Activated naive CD8-positive, alpha-beta T cell treated with anti-CD3 and anti-CD28 coated beads, Interleukin-2, amount 50 U/mL, for 16 hours (primary cell): ENCODE results near the gene CA5B.
"Not testable (repeated sequence)": the region's sequence is repeated elsewhere in the genome, so short reads cannot be mapped to it uniquely, and the experiment has no call there.

Experiments
- DNase-seq: peaks from one replicate; pipeline ENCODE4 v3.0.0-alpha.2; 2020; ENCODE audit warnings: low read depth, low spot score

CA5B gene

DNA sequence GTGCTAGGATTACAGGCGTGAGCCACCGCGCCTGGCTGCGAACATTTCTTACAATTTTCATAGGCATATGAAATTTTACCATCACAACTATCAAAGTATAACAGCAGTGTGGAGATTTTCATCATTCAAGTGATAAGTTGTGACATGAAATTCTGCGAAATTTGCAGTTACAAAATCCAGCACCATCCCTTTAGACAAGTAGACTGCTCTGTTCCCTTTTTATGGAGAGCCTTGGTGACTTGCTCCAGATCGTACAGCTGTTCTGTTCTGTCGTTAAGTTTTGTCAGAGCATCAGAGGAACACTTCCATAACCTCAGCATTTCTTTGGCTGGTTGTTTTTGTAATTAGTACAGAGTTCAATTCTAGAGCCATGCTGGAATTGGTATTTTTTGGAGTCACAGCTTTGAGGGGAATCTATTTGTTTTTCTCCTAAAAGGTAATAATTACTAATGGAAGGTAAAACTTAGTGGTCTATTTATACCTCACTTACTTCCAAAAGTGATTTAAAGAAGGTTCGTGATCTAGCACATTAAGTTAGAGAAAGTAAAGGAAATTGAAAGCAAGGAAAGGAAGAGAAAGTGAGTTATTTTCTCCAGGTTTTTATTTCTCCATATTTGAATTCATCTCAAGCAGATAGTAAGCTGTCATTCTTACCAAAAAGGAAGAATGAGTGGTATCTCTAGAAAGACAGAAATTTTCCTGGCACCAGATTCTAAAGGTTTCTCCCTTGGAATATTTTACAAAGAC, 74.3 kb downstream of the CA5B start:
- no peak for DNase-seq

DNA sequence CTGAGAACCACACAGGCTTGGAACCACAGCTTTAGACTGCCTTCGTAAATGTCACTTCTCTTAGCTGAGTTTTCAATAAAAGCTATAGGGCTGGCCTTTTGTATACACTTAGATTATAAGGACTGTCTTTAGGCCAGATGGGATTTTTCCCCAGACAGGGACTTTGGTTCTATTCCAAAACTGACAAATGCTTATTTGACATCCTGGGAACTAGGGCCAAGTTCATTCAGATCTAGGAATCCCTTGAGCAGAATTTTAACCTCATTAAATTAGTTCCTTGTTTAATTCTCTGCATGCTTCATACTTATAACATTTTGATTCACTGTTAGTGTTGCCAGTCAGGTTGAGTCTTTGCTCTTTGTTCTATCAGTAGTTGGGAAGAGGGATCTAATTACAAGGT, 75.3 kb downstream of the CA5B start:
- DNase-seq, result no peak

DNA sequence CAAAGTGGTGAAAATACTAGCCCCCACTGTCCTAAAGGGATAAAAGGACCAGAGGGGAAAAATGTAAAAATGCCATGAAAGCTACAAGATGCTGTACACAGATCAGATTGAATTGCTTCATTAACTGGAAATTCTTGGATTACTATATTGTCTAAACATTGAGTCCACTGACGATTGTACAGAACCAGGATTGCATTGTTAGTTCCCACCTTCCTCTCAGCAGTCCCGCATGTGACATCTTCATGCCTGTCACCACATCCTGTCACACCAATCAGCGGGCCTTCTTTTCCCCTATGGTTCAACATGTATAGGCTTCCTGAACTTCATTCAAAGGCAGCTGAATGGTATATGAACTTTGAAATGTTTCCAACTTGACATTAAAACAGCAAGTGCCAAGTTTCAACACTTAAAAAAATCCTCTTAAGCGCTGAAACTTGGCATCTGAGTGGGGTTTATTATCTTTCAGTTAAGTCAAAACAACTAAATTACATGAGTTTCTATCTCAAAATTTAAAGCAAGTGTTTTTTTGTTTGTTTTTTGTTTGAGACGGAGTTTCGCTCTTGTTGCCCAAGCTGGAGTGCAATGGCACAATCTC, 76.8 kb downstream of the CA5B start:
- DNase-seq, result no peak

DNA sequence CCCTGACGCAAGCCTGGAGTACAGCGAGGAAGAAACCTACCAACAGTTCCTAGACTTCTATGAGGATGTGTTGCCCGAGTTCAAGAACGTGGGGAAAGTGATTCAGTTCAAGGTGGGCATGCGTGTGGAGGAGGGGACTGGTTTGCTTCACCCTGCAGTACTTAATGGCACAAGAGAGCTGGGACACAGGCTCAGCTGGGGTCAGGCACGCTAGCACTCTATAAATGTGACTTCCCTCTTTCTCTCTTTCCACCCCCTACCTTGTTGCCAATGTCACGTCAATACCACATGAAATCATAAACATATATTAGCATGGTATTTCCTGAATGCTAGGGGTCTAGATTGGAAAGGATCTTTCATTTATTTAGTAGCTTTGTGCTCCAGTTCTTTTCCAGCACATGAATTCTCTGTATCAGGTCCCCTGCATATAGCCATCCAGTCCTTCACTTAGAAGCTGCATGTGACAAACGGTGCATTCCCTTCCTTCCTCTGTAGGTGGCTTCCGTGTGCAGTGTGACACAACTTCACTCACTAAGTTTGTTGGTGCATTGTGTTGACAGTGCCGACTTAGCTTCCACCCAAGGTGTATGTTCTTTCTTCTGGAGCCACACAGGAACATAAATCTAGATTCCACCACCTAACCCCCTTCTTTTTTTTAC, 77.8 kb downstream of the CA5B start:
- DNase-seq, result no peak

DNA sequence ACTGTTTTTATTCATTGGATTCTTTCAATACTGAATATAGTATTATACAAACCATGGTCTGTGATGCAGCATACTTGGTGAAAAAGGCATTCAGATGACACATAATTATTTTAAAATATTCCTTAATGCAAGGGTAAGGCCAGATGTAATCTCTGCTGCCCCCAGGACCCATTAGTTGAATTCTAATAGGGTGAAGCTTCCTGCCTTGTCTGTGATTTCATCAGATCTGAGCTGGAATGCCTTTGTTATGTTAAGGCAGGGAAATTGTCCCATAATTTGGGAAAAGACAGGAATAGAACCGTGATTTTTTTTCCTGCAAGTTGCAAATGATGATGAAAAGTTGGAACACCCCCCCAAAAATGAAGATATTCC, 78.4 kb downstream of the CA5B start:
- DNase-seq, result no peak

DNA sequence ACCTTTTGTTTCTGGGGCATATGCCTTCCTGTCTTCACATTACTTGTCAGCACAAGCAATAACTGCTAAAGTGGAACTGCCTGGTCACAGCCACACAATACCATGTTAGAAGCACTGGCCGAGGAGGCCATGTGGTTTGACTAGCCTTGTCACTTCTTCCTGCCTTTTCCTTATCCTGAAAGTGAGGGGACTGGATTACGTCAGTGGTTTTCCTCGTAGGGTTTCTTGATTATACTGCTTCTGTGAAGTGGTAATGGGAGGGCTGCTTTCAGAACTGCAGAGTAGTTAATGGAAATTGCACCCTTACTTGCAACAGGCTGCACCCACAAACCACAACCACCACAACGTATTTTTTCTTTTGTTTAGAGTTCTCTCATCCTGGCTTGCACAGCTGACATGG, 78.8 kb downstream of the CA5B start:
- no peak for DNase-seq

DNA sequence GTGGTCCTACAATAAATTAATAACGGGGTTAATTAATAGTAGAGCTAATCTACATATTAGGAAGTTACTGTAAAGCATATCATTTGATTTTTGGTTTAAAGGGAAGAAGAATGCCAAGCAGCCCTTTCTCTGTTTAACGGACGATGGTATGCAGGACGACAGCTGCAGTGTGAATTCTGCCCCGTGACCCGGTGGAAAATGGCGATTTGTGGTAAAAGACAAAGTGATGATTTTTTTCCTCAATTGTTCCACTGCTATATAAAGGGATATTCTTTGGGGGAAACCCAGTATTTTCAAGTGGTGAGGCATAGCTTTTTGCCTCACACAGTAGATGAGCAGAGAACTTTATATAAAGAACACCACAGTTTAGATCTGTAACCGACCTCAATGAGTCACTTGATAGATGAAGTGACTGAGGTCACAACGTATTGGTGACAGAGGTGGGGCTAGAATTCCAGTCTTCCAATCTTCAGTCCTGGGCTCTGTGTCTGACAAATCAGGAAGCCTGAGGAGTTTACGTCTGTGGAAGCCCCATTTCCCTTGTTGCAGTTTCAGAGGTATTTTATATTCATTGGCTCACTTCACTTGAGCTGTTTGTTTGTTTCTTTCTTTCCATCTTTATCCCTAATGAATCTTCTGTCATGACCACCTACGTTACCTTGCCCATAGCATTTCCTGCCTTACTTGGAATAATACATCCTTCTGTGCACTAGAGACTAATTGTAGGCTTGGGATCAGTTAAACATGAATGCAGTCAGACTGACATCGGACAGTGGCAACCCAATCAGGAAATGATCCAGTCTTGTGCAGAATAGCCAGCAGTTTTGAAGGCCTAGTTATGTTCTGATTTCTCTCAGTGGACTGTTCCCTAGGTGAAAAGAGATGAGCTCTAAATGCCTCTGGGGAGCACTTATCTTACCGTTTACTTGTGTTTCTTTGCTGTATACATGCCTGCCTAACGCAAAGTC, 82.3 kb downstream of the CA5B start:
- no peak for DNase-seq

DNA sequence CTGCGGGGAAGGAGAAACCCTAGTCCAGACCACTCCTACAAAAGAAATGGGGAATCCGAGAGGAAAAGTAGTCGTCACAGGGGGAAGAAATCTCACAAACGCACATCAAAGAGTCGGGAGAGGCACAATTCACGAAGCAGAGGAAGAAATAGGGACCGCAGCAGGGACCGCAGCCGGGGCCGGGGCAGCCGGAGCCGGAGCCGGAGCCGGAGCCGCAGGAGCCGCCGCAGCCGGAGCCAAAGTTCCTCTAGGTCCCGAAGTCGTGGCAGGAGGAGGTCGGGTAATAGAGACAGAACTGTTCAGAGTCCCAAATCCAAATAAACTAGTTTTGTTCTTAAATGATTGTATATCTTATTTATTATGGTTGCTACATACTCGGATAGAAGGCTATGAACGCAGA, 84.9 kb downstream of the CA5B start:
- DNase-seq, result no peak

DNA sequence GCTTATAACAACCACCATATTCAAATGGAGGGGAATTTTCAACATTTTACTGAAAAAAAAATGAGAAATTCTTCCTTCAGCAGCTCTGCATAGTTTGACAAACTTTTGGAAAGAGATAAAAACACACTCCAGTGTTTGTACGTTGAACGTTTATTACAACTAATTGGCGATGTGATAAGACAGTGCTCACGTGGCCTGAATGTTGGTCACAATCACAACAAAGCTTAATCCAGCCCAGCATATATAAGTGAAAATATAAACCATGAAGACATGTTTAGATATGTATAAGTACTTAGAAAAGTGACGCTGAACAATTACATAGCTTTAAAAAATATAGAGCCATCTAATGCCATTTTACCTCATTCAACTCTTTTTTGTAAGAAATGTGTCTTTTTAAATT, 87.9 kb downstream of the CA5B start:
- no peak for DNase-seq

DNA sequence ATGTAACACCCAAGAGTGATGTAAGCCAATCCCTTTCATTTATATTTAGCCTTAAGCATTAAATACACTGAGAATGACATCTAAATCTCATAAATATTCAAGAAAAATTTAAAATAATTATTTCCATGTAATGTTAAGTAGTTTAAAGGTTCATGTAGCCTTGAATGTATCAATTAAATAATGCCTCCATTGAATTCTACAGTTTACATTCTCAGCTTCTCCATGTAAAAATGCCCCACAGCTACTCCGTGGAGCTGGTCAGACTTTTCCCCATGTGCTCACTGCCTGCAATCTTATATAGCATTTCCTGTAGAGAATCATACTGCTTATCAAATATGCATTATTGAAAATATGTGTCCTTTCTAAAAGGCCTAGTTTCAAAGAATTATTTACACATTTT, 91.1 kb downstream of the CA5B start:
- no peak for DNase-seq

DNA sequence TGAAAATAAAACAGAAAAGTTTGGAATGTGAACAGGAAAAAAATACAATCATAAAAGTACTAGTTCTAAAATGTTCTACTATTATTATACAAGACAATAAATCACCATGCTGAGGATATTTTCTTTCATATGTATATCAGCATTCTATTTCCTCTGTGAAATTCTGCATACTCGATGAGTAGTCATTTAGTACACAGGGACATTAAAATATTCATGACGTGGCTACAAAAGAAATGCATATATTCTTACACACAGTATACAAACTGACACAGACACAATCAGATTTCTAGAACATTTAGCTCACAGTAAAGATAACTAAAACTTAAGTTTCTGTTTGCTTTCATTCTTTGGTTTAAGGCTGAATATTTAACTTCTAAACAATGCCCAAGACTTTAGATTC, 93.3 kb downstream of the CA5B start:
- DNase-seq, result not testable (repeated sequence)

DNA sequence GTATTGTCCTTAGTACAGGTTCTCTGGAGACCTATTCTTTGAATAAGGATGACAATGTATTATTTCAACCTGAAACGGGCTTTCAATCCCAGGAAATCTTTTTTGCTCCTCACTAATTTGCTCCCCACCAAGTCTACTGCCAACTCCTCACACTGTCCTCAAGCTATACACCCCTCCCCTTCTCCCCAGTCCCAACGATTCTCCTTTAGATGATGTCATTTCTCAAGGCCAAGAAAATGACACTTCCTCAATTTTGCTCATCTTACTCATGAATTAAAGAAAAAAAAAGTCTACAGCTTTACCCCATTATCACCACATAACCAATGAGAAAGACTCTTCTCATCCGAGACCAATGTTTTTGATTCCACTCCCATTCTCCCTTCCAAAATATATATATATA, 96.0 kb downstream of the CA5B start:
- DNase-seq, result no peak

DNA sequence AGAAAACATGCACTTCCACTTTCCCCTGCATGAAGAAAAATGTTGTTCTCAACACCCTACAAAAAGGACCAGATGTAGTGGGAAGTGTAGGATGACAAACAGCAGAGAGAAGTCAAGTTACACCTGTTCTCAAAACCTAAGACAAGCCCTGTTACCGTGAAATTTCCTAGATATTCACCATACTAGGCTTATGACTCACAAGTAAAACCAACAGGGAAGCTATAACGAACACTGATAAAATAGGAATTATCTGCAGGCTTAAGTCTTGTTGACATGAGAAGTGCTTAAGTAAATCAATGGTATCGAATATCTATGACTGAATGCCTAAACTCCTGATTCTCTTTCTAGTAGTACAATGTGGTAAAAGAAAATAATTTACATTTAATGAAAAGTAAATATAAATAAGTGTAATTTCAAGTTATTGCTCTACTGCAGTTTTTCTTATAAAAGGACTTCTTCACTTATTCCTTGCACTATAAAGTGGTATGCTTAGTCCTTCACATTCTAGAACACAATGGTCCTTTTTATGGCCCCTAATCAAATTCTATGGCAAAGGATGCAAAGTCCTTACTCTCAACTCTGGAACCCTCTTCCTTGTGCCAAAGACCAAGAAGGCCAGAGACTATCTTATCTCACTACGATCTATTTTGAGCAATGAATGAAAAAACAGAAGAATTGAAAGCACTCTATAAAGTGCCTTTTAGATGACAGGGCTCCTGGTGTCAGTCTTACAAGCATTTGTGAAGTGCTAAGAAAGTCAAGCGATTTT, 96.9 kb downstream of the CA5B start:
- DNase-seq, result no peak
